ENCODE results near the gene ELF2.
"Not testable (repeated sequence)": the region's sequence is repeated elsewhere in the genome, so short reads cannot be mapped to it uniquely, and the experiment has no call there.

Gene ELF2

DNA sequence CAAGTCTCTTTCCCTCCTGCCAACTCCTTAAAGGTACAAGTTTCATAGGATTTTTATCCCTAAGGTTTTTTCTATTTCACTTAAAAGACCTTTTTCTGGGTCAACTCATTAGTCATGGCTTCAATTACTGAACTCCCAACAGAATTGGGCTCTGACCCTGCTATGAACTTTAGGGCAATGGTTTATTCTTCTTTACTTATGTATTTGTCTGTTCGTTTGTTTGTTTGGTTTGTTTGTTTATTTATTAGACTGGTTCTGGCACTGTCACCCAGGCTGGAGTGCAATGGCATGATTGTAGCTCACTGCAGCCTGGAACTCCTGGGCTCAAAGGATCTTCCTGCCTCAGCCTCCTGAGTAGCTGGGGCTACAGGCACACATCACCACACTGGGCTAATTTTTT, 167.3 kb downstream of the ELF2 start (continued):
- TF ChIP-seq BACH2 (CRISPR knock-in tag; IDR thresholded peaks at IDR 0.05; ENCODE audit: borderline replicate concordance), result no peak
- no peak for TF ChIP-seq ZFP30 (CRISPR knock-in tag; IDR thresholded peaks at IDR 0.05)
- TF ChIP-seq TCF4 (CRISPR knock-in tag; IDR thresholded peaks at IDR 0.05; ENCODE audit: borderline replicate concordance), result no peak

DNA sequence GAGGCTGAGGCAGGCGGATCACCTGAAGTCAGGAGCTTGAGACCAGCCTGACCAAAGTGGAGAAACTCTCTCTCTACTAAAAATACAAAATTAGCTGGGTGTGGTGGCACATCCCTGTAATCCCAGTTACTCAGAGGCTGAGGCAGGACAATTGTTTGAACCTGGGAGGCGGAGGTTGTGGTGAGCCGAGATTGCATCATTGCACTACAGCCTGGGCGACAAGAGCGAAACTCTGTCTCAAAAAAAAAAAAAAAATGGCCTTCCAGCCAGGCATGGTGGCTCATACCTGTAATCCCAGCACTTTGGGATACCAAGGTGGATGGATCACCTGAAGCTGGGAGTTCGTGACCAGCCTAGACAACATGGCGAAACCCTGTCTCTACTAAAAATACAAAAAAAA, 168.7 kb downstream of the ELF2 start:
- ATAC-seq, result not testable (repeated sequence)

- no peak for TF ChIP-seq TCF4 (CRISPR knock-in tag; IDR thresholded peaks at IDR 0.05; ENCODE audit: borderline replicate concordance)
- TF ChIP-seq POU6F1 (CRISPR knock-in tag; IDR thresholded peaks at IDR 0.05; ENCODE audit: borderline replicate concordance, low read depth), result no peak
- TF ChIP-seq CREB5 (CRISPR knock-in tag; IDR thresholded peaks at IDR 0.05; ENCODE audit: low read depth), result no peak
- TF ChIP-seq ZC3H10 (CRISPR knock-in tag; IDR thresholded peaks at IDR 0.05), result no peak
- no peak for TF ChIP-seq SNAI2 (CRISPR knock-in tag; IDR thresholded peaks at IDR 0.05)
- TF ChIP-seq ZNF565 (CRISPR knock-in tag; conservative IDR thresholded peaks at IDR 0.05; ENCODE audit: low read depth), result no peak
- TF ChIP-seq ISL1 (CRISPR knock-in tag; IDR thresholded peaks at IDR 0.05), result no peak
- no peak for TF ChIP-seq ESRRG (CRISPR knock-in tag; IDR thresholded peaks at IDR 0.05)
- no peak for TF ChIP-seq ZFP3 (CRISPR knock-in tag; IDR thresholded peaks at IDR 0.05)
- no peak for TF ChIP-seq ZFP30 (CRISPR knock-in tag; IDR thresholded peaks at IDR 0.05)
- TF ChIP-seq RARB (CRISPR knock-in tag; IDR thresholded peaks at IDR 0.05), result no peak
- TF ChIP-seq, protein P1, sequence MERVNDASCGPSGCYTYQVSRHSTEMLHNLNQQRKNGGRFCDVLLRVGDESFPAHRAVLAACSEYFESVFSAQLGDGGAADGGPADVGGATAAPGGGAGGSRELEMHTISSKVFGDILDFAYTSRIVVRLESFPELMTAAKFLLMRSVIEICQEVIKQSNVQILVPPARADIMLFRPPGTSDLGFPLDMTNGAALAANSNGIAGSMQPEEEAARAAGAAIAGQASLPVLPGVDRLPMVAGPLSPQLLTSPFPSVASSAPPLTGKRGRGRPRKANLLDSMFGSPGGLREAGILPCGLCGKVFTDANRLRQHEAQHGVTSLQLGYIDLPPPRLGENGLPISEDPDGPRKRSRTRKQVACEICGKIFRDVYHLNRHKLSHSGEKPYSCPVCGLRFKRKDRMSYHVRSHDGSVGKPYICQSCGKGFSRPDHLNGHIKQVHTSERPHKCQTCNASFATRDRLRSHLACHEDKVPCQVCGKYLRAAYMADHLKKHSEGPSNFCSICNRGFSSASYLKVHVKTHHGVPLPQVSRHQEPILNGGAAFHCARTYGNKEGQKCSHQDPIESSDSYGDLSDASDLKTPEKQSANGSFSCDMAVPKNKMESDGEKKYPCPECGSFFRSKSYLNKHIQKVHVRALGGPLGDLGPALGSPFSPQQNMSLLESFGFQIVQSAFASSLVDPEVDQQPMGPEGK (CRISPR knock-in tag; IDR thresholded peaks at IDR 0.05; ENCODE audit: borderline replicate concordance), result no peak
- no peak for TF ChIP-seq PPARA (CRISPR knock-in tag; IDR thresholded peaks at IDR 0.05; ENCODE audit: borderline replicate concordance)
- no peak for TF ChIP-seq GLIS3 (CRISPR knock-in tag; IDR thresholded peaks at IDR 0.05)
- TF ChIP-seq ZNF8 (CRISPR knock-in tag; IDR thresholded peaks at IDR 0.05), result no peak
- no peak for TF ChIP-seq CSRNP3 (CRISPR knock-in tag; IDR thresholded peaks at IDR 0.05)
- no peak for TF ChIP-seq BACH2 (CRISPR knock-in tag; IDR thresholded peaks at IDR 0.05; ENCODE audit: borderline replicate concordance)
- TF ChIP-seq, protein P2, sequence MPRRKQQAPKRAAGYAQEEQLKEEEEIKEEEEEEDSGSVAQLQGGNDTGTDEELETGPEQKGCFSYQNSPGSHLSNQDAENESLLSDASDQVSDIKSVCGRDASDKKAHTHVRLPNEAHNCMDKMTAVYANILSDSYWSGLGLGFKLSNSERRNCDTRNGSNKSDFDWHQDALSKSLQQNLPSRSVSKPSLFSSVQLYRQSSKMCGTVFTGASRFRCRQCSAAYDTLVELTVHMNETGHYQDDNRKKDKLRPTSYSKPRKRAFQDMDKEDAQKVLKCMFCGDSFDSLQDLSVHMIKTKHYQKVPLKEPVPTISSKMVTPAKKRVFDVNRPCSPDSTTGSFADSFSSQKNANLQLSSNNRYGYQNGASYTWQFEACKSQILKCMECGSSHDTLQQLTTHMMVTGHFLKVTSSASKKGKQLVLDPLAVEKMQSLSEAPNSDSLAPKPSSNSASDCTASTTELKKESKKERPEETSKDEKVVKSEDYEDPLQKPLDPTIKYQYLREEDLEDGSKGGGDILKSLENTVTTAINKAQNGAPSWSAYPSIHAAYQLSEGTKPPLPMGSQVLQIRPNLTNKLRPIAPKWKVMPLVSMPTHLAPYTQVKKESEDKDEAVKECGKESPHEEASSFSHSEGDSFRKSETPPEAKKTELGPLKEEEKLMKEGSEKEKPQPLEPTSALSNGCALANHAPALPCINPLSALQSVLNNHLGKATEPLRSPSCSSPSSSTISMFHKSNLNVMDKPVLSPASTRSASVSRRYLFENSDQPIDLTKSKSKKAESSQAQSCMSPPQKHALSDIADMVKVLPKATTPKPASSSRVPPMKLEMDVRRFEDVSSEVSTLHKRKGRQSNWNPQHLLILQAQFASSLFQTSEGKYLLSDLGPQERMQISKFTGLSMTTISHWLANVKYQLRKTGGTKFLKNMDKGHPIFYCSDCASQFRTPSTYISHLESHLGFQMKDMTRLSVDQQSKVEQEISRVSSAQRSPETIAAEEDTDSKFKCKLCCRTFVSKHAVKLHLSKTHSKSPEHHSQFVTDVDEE (CRISPR knock-in tag; IDR thresholded peaks at IDR 0.05), result no peak
- TF ChIP-seq TOX (CRISPR knock-in tag; IDR thresholded peaks at IDR 0.05; ENCODE audit: borderline replicate concordance), result no peak
- ATAC-seq, result no peak
These were observed 169.4 kb downstream of the ELF2 start for GRCh38 chr4:139007640-139008039.
